Skin of body (tissue), 2 donors: ENCODE results near the gene FKBP15. TPM values are rescaled to one million over a fixed set of nuclear protein-coding genes. Genes with fewer than 3 reads are reported as not detected.
"Not testable (repeated sequence)": the region's sequence is repeated elsewhere in the genome, so short reads cannot be mapped to it uniquely, and the experiment has no call there.

ENCODE experiments used
- DNase-seq: peaks from one replicate; lab custom pipeline; 2025; lab: John Stamatoyannopoulos, UW
- total RNA-seq: library from RNA; depleted of rRNA; stranded (reverse); fragments of >200 nt; gene quantifications from one replicate; pipeline ENCODE4 v1.2.3, GENCODE V29; 2014

Gene FKBP15
- total RNA-seq, 1 donor from 2014 or later = 24.3 TPM

- DNase-seq = no peak
These were observed 15.9 kb upstream of the FKBP15 start for GRCh38 chr9:113237026-113237425.

DNA sequence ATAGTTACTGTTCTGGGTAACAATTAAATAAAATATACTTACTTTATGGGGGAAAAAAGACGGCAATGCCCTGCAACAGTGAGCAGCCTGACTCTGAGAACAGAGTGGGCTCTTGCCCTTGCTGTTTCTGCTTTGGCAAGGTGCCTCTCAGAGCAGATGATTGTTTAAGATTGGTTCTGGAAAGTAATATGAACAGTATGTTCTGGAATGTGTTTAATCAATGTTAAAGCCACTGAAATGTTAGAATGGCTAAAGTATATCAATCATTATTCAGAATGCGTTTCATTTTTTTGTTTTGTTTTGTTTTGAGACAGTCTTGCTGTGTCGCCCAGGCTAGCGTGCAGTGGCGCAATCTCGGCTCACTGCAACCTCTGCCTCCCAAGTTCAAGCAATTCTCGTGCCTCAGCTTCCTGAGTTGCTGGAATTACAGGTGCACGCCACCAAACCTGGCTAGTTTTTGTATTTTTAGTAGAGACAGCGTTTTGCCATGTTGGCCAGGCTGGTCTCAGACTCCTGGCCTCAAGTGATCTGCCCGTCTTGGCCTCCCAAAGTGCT is 14.7 kb upstream of the FKBP15 start:
- DNase-seq = not testable (repeated sequence)

GRCh38 chr9:113231701-113232100 is 10.6 kb upstream of the FKBP15 start:
- DNase-seq = no peak

DNA sequence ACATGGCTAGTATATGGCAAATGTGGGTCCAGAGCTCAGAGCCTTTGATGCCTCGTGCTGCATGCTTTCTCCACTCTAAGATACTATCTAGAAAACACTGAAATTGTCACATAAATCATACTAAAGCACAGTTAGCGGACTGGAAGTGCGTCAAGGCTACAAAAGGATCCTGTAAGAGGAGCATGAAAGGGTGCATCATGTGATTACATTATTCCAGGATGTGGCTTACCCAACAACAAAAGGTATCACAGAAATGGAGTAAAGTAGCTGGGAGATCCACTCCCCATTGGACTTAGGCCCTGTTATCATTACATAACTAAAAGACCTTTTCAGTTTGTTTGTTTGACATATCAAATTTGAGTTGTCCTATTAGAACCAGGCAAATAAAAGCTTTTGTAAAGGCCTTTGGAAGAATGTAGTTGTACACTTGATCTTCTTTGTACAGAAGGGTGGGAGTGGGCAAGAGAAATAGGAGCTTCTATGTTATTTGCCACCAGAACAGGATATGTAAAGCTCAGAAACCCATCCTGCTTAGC is 7.1 kb upstream of the FKBP15 start:
- DNase-seq = no peak

DNA sequence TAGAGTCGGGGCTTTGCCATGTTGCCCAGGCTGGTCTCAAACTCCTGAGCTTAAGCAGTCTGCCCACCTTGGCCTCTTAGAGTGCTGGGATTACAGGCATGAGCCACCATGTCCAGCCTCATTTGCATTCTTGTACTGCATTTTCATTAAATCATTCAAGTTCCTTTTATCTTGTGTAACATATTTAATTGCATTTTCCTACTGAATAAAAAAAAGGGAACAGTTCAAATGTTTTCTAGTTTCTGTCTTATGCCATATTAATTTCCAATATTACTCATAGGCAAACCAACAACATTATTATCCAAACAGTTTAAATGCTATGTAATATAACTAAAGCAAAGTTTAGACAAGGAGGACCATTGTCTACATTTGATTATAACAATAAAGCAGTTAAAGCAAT is 6.4 kb upstream of the FKBP15 start:
- no peak for DNase-seq

DNA sequence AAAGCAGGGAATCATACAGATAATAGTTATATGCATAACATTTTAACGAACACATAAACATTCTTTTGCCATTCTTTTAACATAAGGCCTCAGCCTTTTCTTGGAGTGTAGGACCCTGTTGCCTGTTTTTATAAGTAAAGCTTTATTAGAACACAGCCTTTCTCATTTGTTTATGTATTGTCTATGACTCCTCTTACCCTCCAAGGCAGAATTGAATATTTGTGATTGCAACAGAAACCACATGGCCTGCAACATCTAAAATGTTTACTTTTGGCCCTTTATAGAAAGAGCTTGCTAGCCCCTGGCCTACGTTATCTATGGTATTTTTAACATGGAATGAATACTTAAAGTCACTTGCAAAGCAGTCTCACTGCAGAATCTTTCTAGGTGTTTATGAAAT is 2.9 kb upstream of the FKBP15 start:
- DNase-seq = no peak

GRCh38 chr9:113222482-113222841 is 1.4 kb upstream of the FKBP15 start:
- no peak for DNase-seq

- peak; percentile 50 for DNase-seq
These were observed 864 bp upstream of the FKBP15 start for GRCh38 chr9:113221800-113222481.

- no peak for DNase-seq
These were observed 542 bp downstream of the FKBP15 start for GRCh38 chr9:113220467-113221002.

DNA sequence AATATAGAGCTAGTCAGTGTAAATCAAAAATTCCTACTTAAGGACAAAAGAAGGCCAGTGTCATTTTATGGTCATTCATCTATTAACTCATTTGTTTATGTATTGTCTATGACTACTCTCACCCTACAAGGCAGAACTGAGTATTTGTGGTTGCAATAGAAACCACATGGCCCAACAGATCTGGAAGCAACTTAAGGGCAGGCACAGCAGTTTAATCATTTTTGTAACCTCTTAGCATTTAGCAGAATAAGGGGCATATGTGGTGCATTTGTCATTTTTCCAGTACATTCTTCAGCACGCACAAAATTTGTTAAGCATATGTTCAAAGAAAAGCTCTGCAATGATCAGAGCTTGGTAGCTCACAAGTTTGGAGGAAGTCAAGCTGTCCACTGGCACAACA is 1.1 kb downstream of the FKBP15 start:
- DNase-seq = peak; percentile 10

GRCh38 chr9:113219186-113219936 is 1.7 kb downstream of the FKBP15 start:
- no peak for DNase-seq

DNA sequence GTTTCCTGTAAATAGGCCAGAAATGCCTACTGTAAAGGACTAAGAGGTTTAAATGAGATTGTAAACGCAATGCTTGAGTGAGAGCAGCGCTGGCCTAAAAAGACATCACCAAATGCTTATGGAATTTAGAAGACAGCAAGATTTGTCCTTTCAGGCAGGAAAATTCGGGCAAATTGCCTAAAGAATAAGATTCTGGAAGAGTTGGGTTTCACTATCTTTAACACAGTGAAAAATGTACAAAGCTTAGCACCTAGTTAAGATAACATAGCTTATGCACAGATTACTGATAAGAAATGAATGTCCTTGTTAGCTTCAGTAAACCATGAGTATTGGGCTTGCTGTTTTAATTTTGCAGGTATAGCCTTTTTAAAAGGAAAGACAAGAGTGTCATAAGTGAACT is 4.7 kb downstream of the FKBP15 start:
- no peak for DNase-seq

- no peak for DNase-seq
These were observed 5.9 kb downstream of the FKBP15 start for GRCh38 chr9:113215132-113215531.

- DNase-seq = no peak
These were observed 10.3 kb downstream of the FKBP15 start for GRCh38 chr9:113210815-113211214.

- no peak for DNase-seq
These were observed 15.2 kb downstream of the FKBP15 start for GRCh38 chr9:113205861-113206260.

DNA sequence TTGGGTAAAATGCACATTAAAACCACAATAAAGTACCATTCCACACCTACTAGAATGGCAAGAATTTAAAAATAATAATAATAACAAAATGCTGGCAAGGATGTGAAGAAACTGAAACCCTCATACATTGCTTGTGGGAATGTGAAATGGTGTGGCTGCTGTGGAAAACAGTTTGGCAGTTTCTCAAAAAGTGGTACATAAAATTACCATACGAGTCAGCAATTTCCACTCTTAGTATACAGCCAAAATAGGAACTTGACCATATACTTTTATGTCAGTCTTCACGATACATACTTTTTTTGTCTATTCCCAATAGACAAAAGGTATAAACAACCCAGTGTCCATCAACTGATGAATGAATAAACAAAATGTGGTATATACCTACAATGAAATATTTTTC is 15.6 kb downstream of the FKBP15 start:
- DNase-seq = no peak

DNA sequence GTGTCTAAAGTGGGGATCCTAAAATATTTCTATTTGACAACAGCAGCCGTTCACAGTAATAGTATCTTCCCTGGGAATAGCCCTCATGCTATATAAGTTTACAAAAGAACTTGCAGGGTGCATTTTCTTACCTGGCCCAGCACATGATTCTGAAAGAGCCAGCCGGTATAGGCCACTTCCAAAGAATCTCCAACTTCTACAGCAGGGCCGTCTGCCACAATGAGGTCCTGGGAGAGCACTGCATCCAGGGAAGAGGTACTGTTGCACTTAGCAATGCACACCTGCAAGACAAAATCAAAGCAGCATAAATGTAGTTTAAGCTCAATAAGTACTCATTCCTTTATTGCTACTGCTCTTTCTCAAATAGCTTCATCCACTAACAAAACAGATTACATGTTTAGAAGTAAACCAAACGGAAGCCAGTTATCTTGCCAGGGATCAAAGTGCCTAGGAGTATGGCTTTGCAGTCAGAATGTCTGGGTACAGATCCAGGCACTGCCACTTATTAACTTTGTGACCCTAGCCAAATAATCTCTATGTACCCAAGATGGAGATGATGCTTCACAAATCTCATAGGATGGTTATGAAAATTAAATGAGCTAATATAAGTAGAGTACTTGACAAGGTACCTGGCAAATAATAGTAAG is 21.3 kb downstream of the FKBP15 start:
- DNase-seq = no peak

- DNase-seq = no peak
These were observed 28.6 kb downstream of the FKBP15 start for GRCh38 chr9:113192455-113192854.

- no peak for DNase-seq
These were observed 33.0 kb downstream of the FKBP15 start for GRCh38 chr9:113187929-113188595.

DNA sequence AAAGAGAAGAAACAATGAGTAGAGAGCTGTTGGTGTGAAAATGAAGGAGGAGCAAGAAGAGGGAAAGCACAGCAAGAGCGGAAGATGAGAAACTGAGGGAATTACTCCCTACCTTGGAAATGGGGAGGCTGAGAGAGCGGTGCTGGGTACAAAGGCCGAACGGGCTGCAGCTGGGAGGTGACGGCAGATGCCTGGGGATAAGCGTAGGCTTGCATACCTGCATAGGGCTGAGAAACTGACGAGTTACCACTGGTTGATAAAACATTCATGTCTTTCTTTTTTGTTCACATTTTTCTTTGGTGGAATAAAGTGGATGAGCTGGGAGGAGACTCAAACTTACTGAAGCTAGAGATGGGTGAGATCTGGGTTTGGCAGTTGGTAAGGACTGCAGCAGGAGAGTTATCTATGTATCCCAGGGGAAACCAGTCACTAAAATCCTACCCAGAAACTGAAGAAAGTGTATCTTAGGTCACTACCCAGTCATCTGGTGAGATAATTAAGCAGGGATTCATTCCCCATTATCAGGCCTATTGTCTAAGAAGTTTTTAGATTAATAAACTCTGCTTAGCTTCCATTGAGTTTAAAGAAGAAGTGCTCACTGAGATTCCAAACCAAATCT is 34.8 kb downstream of the FKBP15 start:
- no peak for DNase-seq

DNA sequence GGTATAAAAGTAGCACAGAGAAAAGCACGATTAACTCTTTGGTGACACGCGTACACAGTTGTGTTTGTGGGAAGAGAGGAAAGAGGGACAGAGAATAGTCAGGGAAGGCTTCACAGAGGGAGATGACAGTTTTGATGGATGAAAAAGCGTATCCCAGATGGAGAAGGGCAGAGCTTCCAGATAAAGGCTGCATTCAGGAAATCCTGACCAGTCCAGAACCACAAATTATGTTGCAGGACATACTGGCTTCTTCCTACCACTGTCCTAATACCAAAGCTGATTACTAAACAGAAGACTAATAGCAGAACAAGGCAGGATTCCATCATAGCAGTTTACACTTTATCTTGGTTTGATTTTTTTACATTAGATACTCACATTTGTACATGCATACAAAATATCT is 35.8 kb downstream of the FKBP15 start:
- DNase-seq = no peak
